ENCODE results near the gene DDX59. TPM values are rescaled to one million over a fixed set of nuclear protein-coding genes. Genes with fewer than 3 reads are reported as not detected.

Gene DDX59
- total and polyA plus RNA-seq, 8 donors, result 12.1 to 23.9 (median 21.0) TPM

- Histone ChIP-seq H3K4me1 (no peaks in the 10 kb centered on the region), H3K27ac (no peak overlapping the region), H3K36me3 (no peaks in the 10 kb centered on the region), H3K9me3 (no peaks in the 10 kb centered on the region), H3K4me3 (no peak overlapping the region), H3K27me3 (no peaks in the 10 kb centered on the region)
- 88 to 99% (median 95%) methylated on average over 1 of the region's 1 CpG for WGBS, 5 donors
- DNase-seq, result no peak
- TF ChIP-seq CTCF (IDR thresholded peaks at IDR 0.05) (no peak), POLR2A (IDR thresholded peaks at IDR 0.05) (no peak), EP300 (IDR thresholded peaks at IDR 0.05) (no peak)
- intact Hi-C loops (cut with DNase I; ENCODE audit: low total_unique reads), result no loop called here
These were observed 67.1 kb downstream of the DDX59 start for GRCh38 chr1:200602632-200603031.

Other genes starting within 250 kb of the DDX59 start
- gene KIF14, start 49.2 kb downstream of the DDX59 start, total RNA-seq, result 1 to 10 TPM in 2 of 5 donors, under 1 TPM in 3; 0.43 to 2.2 (median 0.87) TPM
- gene KIF14, start 49.2 kb downstream of the DDX59 start, polyA plus RNA-seq, result under 1 TPM in 2 of 3 donors, not detected in 1; 0.25 to 0.63 TPM
- 10 to 100 TPM in 3 of 5 donors, 1 to 10 TPM in 2; 5.5 to 35.4 (median 16.5) TPM for gene CAMSAP2, start 69.0 kb upstream of the DDX59 start, total RNA-seq
- gene CAMSAP2, start 69.0 kb upstream of the DDX59 start, polyA plus RNA-seq, result 1 to 10 TPM; 4.5 to 6.3 (median 6.1) TPM
- gene GPR25, start 203.1 kb upstream of the DDX59 start, total RNA-seq, result not detected
- 1 to 10 TPM in 1 of 3 donors, under 1 TPM in 2; 0.08 to 1.5 (median 0.75) TPM for gene GPR25, start 203.1 kb upstream of the DDX59 start, polyA plus RNA-seq
- 100 to 1,000 TPM in 3 of 5 donors, 10 to 100 TPM in 2; 38.0 to 184 (median 102) TPM for gene INAVA, start 225.0 kb upstream of the DDX59 start, total RNA-seq
- 10 to 100 TPM; 11.3 to 75.3 (median 28.2) TPM for gene INAVA, start 225.0 kb upstream of the DDX59 start, polyA plus RNA-seq

Measured in stomach (tissue), 9 donors.